Measurements from ENCODE around the gene KLK1.

Gene KLK1

DNA sequence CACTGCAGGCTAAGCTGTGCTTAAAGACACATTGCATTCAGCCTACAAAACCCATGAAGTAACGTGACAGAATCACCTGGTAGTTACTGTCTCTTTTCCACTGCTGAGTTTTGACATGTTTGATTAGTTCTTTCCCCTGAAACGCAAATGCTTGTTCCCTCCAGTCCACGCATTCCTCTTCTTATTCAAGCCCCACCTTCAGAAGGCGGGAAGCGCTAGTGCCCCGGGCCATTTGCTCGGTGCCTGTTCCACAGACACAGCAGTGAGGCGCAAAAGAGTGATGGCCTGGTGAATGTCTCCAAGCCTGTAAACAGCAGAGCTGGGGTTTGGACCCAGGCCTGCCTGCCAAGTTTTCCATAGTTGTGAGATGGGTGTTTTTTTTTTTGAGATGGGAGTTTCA, 22.5 kb downstream of the KLK1 start:
- TF ChIP-seq TEAD4 (IDR thresholded peaks at IDR 0.05) (no peak), TAF1 (IDR thresholded peaks at IDR 0.05; ENCODE audit: low read depth) (no peak), CREB1 (IDR thresholded peaks at IDR 0.05; ENCODE audit: low read depth) (no peak), FOXM1 (IDR thresholded peaks at IDR 0.05; ENCODE audit: borderline replicate concordance, low read depth) (no peak), ZBTB7A (IDR thresholded peaks at IDR 0.05; ENCODE audit: low read depth) (no peak), RAD21 (IDR thresholded peaks at IDR 0.05; ENCODE audit: low read depth) (no peak), EP300 (IDR thresholded peaks at IDR 0.05; ENCODE audit: borderline replicate concordance) (no peak), MAX (IDR thresholded peaks at IDR 0.05) (no peak), REST (IDR thresholded peaks at IDR 0.05; ENCODE audit: low read depth) (no peak), CEBPB (IDR thresholded peaks at IDR 0.05) (no peak), YY1 (IDR thresholded peaks at IDR 0.05; ENCODE audit: low read depth) (no peak), EGR1 (IDR thresholded peaks at IDR 0.05) (no peak), NFIC (IDR thresholded peaks at IDR 0.05) (no peak)
- TF ChIP-seq, protein P1, sequence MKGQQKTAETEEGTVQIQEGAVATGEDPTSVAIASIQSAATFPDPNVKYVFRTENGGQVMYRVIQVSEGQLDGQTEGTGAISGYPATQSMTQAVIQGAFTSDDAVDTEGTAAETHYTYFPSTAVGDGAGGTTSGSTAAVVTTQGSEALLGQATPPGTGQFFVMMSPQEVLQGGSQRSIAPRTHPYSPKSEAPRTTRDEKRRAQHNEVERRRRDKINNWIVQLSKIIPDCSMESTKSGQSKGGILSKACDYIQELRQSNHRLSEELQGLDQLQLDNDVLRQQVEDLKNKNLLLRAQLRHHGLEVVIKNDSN (IDR thresholded peaks at IDR 0.05) = no peak

GRCh38 chr19:50799547-50799851, 24.1 kb downstream of the KLK1 start:
- TF ChIP-seq YY1 (IDR thresholded peaks at IDR 0.05; ENCODE audit: low read depth) = no peak
- no peak for TF ChIP-seq ZBTB7A (IDR thresholded peaks at IDR 0.05; ENCODE audit: low read depth)
- TF ChIP-seq EP300 (IDR thresholded peaks at IDR 0.05; ENCODE audit: borderline replicate concordance) = no peak
- no peak for TF ChIP-seq EGR1 (IDR thresholded peaks at IDR 0.05)
- no peak for TF ChIP-seq TCF12 (IDR thresholded peaks at IDR 0.05; ENCODE audit: low read depth)
- no peak for TF ChIP-seq NFIC (IDR thresholded peaks at IDR 0.05)
- no peak for TF ChIP-seq MAX (IDR thresholded peaks at IDR 0.05)
- TF ChIP-seq CEBPB (IDR thresholded peaks at IDR 0.05) = no peak
- no peak for TF ChIP-seq TAF1 (IDR thresholded peaks at IDR 0.05; ENCODE audit: low read depth)
- no peak for TF ChIP-seq FOXM1 (IDR thresholded peaks at IDR 0.05; ENCODE audit: borderline replicate concordance, low read depth)
- TF ChIP-seq TEAD4 (IDR thresholded peaks at IDR 0.05) = no peak
- no peak for TF ChIP-seq REST (IDR thresholded peaks at IDR 0.05; ENCODE audit: low read depth)
- TF ChIP-seq, protein P1 (IDR thresholded peaks at IDR 0.05) = no peak
- TF ChIP-seq RAD21 (IDR thresholded peaks at IDR 0.05; ENCODE audit: low read depth) = no peak
- TF ChIP-seq CREB1 (IDR thresholded peaks at IDR 0.05; ENCODE audit: low read depth) = no peak

- TF ChIP-seq TEAD4 (IDR thresholded peaks at IDR 0.05) = no peak
- TF ChIP-seq ZBTB7A (IDR thresholded peaks at IDR 0.05; ENCODE audit: low read depth) = no peak
- no peak for TF ChIP-seq NFIC (IDR thresholded peaks at IDR 0.05)
- TF ChIP-seq, protein P1 (IDR thresholded peaks at IDR 0.05) = no peak
- TF ChIP-seq EP300 (IDR thresholded peaks at IDR 0.05; ENCODE audit: borderline replicate concordance) = no peak
- TF ChIP-seq TCF12 (IDR thresholded peaks at IDR 0.05; ENCODE audit: low read depth) = no peak
- TF ChIP-seq CREB1 (IDR thresholded peaks at IDR 0.05; ENCODE audit: low read depth) = no peak
These were observed 24.7 kb downstream of the KLK1 start for GRCh38 chr19:50798659-50799546.

GRCh38 chr19:50797781-50798658, 25.6 kb downstream of the KLK1 start:
- TF ChIP-seq RAD21 (IDR thresholded peaks at IDR 0.05; ENCODE audit: low read depth) (no peak), REST (IDR thresholded peaks at IDR 0.05; ENCODE audit: low read depth) (peak; percentile 65), TCF12 (IDR thresholded peaks at IDR 0.05; ENCODE audit: low read depth) (no peak), EGR1 (IDR thresholded peaks at IDR 0.05) (no peak), TAF1 (IDR thresholded peaks at IDR 0.05; ENCODE audit: low read depth) (no peak), NFIC (IDR thresholded peaks at IDR 0.05) (no peak), MAX (IDR thresholded peaks at IDR 0.05) (no peak)
- TF ChIP-seq, protein P1 (IDR thresholded peaks at IDR 0.05) = no peak
